ENCODE results near the gene GBA2.
A peak's percentile ranks its signal among the peaks of the same experiment; 100 is the strongest.

The GBA2 gene

DNA sequence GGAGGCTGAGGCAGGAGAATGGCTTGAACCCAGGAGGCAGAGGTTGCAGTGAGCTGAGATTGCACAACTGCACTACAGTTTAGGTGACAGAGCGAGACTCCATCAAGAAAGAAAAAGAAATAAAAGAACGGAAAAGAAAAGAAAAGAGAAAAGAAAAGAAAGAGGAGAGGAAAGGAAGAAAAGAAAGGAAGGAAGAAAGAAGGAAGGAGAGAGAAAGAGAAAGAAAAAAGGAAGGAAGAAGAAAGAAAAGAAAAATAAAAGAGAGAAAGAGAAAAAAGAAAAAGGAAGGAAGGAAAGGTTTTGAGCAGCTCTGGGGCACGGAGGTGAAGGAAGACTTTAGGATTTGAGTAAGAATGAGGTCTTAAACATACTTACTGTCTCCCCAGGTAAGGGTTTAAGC, 35.5 kb downstream of the GBA2 start:
- no peak for DNase-seq

GRCh38 chr9:35712762-35713400, 36.1 kb downstream of the GBA2 start:
- DNase-seq, result no peak

DNA sequence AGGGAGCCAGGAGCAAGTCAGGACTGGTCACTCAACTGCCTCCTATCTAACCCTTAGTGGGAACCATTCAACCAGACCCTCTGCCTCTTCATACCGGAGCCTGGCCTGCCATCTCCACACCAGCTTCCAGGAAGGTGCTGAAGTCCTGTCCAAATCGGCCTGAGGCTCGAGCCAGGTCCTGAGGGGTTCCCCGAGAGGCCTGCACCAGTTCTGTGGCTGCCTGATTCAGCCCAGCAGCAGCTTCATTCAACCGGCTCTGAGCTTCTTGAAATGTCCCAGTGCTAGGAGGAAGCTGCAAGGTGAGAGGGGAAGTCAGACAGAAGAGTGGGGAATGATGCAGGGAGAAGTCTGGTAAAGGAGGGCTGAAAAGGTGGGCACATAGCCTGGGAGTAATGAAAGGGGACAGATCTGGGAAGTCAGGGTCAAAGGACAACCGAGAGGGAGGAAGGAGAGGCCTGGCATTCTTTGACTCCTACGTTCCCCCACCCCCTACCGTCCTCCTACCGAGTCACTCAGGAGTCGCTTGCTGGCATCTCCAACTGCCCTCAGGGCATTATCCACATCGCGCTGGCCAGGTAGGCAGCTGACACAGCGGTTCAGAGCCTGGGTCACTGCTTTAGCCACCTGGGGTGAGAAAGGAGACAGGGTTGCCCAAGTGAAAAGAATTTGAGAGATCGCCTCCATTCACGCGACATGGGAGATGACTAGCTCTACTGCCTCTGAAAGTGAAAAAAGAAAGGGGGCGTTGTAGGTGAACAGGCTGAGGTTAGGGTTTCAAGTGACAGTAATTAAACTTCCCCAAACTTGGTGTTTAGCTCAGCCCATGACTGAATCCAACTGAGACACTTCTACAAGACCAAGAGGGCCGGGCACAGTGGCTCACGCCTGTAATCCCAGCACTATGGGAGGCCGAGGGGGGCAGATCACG, 37.3 kb downstream of the GBA2 start:
- DNase-seq, result no peak

DNA sequence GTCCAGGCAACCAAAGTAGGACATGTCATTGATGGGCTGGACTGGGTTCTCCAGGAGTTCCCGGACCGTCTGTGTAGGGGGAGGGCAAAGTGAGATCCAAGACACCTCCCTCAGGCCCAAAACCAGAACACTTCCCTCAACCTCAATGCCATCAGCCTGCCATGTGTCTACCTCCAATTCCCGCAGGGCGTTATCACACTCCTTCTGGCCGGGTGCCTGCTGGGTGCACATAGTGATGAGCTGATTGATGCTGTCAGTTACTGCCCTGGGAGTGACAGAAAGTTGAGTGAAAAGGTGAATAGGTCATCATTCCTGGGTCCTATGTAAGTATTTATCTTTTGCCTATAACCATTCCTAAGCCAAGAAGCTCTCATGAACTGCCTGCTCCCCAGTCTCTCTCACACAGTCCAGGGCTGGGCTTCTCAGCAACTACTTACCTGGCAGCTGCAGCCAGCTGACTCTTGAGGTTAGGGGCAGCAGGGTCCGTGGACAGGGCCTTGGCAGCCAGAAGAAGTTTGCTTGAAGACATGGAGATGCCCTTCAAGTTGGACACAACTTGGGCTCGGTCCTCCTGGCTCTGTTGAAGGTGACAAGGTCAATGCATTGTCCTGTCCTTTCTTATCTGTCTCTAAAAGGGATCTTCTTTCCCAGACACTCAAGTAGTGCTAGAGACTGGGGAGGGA, 38.1 kb downstream of the GBA2 start:
- no peak for DNase-seq

DNA sequence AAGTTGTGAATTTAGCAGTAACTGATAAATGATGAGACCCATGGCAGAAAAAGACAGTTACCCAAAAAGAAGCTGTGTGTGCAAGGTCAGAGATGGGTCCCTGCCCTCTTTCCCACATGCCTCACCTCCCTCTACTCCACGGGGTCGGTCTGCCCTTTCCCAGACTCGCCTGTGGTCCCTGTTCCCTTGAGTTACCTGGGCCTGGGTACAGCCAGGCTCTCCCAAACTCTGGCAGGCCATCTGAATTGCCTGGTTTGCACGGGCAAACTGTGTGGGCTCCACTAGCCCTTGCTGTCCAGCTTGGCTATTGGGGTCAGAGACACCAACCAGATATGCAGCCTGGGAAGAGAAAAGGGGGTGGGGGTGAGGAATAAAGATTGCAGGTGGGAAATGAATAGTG, 40.9 kb downstream of the GBA2 start:
- DNase-seq, result no peak

- no peak for DNase-seq
Measured at GRCh38 chr9:35706951-35707350, 42.1 kb downstream of the GBA2 start.

GRCh38 chr9:35705836-35706430, 43.1 kb downstream of the GBA2 start:
- no peak for DNase-seq

- DNase-seq, result no peak
Measured at GRCh38 chr9:35705372-35705771, 43.7 kb downstream of the GBA2 start.

GRCh38 chr9:35703906-35704672, 44.9 kb downstream of the GBA2 start:
- no peak for DNase-seq

DNA sequence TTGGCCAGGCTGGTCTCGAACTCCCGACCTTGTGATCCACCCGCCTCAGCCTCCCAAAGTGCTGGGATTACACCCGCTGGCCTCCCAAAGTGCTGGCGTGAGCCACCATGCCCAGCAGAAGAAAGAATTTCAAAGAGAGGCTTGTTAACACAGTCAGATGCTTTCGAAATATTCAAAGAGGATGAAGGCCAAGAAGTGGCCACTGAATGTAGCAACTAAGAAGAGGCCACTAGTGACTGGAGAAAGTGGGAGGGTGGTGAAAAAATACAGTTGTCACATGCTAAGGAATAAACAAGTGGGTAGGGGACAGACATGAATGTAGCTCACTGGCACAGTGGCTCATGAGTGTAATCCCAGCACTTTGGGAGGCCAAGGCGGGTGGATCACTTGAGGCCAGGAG, 46.3 kb downstream of the GBA2 start:
- no peak for DNase-seq

GRCh38 chr9:35700942-35701341, 48.1 kb downstream of the GBA2 start:
- no peak for DNase-seq

GRCh38 chr9:35700031-35700430, 49.0 kb downstream of the GBA2 start:
- DNase-seq, result no peak

- DNase-seq, result no peak
Measured at GRCh38 chr9:35698231-35698630, 50.8 kb downstream of the GBA2 start.

GRCh38 chr9:35697486-35697885, 51.5 kb downstream of the GBA2 start:
- no peak for DNase-seq

DNA sequence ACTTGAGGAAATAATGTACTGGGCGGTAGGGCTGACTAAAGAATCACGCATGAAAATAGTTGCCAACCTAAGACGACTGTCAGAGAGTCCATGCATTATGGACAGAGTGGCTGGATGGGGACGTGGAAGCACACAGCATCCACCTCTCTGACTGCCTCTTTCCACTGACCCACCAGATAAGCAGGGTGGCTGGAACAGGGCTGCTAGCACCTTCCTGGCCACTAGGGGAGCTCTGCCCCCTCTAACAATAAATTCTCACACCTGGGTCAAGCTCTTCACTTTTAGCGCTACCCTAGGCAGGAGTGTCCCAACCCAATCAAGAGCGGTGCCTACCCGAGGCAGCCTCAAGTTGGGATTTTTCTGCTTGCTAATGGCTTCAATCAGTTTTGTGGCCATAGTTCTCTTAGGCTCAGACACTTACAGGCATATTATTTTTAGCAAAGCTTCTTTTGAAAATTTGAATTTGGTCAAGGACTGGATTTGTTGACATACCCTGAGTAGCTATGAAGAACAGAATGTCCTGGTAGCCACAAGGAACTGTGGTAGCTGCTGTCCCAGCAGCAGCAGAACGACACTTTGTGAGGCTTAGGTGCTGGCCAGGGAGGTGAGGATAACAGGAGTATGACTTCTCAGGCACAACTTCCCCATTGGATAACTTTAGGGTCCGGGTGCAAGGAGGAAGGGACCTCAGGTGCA, 52.4 kb downstream of the GBA2 start:
- peak; percentile 58 for DNase-seq

DNA sequence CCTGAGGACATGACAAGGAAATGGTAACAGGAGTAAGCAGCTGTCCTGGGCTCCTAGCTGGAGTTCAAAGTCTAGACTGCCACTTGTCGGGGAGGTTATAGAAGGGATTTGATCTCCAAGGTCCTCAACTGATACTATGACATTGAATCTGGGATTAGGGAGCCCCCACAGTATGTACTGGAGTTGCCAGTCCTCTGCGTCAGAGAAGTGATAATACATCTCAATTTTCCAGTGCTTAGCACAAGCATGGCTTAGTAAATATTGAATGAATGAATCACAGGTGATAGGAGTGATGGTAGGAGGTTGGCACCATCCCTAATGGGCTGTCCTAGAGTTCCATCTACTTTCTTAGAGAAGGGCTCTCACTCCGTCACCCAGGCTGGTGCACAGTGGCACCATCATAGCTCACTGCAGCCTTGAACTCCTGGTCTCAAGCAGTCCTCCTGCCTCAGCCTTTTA, 53.1 kb downstream of the GBA2 start:
- DNase-seq, result no peak

- no peak for DNase-seq
Measured at GRCh38 chr9:35691757-35692301, 57.2 kb downstream of the GBA2 start.

- DNase-seq, result no peak
Measured at GRCh38 chr9:35691334-35691650, 57.7 kb downstream of the GBA2 start.

GRCh38 chr9:35690614-35691333, 58.3 kb downstream of the GBA2 start:
- DNase-seq, result peak; percentile 35

GRCh38 chr9:35690294-35690613, 58.8 kb downstream of the GBA2 start:
- no peak for DNase-seq

All from stimulated activated CD4-positive, alpha-beta T cell treated with anti-CD3 and anti-CD28 coated beads, Interleukin-4, amount 100 ng/mL, for 24 hours (primary cell).